BE2C (cell line): ENCODE measurements around the gene CNOT8. TPM values are rescaled to one million over a fixed set of nuclear protein-coding genes. Genes with fewer than 3 reads are reported as not detected.
A peak's percentile ranks its signal among the peaks of the same experiment; 100 is the strongest.

ENCODE experiments used
- DNase-seq: peaks from one replicate; pipeline ENCODE4 v3.0.0-alpha.2; 2020
- H3K27me3 ChIP-seq: fragments of 250-450 bp; sonication (Bioruptor Pico); 2 replicates; pipeline ENCODE4 v1.5.1; 2020; ENCODE audit warnings: mild to moderate bottlenecking
- H3K36me3 ChIP-seq: fragments of 250-450 bp; sonication (Bioruptor Pico); 2 replicates; pipeline ENCODE4 v1.5.1; 2020; ENCODE audit warnings: mild to moderate bottlenecking
- H3K4me1 ChIP-seq: fragments of 250-450 bp; sonication (Bioruptor Pico); 2 replicates; pipeline ENCODE4 v1.5.1; 2020
- H3K4me3 ChIP-seq: 2 replicates; pipeline ENCODE4 v1.5.1; 2011; ENCODE audit warnings: low read depth, low read length
- H3K9me3 ChIP-seq: fragments of 250-450 bp; sonication (Bioruptor Pico); 2 replicates; pipeline ENCODE4 v1.5.1; 2020
- polyA plus RNA-seq: library from polyadenylated mRNA; unstranded; fragments of >200 nt; gene quantifications from one replicate; pipeline ENCODE4 v1.2.1, GENCODE V29; 2012; ENCODE audit warnings: low read depth, missing spikeins; ENCODE audit not compliant: insufficient read length, insufficient read depth
- TF ChIP-seq, protein P1 (sequence below): IDR thresholded peaks from 2 replicates; pipeline ENCODE4 v1.5.1; 2012; ENCODE audit warnings: mild to moderate bottlenecking, low read depth, low read length

CNOT8 gene
- 89.2 TPM for polyA plus RNA-seq

DNA sequence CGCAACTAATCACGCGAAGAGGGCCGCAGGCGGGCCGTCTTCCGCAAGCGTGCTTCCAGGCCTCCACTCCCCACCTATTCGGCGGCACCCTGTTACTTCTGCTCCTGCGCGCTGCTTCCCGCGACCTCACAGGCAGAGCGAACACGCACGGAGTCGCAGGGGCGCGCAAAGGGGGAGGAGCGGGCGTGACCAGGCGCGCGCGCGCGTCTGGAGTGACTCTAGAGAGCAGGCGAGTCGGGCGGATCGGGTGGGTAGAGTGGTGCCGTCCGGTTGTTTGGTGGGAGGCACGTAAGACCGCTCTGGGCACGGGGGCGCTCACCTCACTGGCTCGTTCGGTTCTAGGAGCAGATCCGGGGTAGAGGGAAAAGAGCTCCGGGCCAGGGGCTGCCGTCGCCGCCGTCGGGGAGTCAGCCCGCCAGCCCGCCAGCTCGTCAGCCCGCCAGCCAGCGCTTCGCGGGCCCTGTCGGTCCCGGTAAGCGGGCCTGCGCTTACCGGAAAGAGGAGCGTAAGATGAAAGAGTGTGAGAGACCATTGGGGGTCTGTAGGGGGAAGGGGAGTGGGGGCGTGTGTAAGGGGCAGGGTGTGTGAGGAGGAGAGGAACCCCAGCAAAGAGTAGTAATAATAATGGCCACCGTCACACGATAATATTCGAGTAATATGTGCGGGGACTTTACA lies at the start of gene CNOT8:
CNOT8 (plus strand) TSS at position 331 of the 675 bp plus-strand sequence. CDS start 4,652 bp downstream, outside the sequence.
- peak within 1 kb of the TSS; percentile 88 for H3K4me3 ChIP-seq
- TF ChIP-seq, protein P1, sequence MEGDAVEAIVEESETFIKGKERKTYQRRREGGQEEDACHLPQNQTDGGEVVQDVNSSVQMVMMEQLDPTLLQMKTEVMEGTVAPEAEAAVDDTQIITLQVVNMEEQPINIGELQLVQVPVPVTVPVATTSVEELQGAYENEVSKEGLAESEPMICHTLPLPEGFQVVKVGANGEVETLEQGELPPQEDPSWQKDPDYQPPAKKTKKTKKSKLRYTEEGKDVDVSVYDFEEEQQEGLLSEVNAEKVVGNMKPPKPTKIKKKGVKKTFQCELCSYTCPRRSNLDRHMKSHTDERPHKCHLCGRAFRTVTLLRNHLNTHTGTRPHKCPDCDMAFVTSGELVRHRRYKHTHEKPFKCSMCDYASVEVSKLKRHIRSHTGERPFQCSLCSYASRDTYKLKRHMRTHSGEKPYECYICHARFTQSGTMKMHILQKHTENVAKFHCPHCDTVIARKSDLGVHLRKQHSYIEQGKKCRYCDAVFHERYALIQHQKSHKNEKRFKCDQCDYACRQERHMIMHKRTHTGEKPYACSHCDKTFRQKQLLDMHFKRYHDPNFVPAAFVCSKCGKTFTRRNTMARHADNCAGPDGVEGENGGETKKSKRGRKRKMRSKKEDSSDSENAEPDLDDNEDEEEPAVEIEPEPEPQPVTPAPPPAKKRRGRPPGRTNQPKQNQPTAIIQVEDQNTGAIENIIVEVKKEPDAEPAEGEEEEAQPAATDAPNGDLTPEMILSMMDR: no peak
- H3K36me3 ChIP-seq: peaks cover 10% of the 10 kb centered on the region
- H3K9me3 ChIP-seq: no peaks in the 10 kb centered on the region
- peak; percentile 99 for DNase-seq
- peaks cover 14% of the 10 kb centered on the region for H3K4me1 ChIP-seq
- H3K27me3 ChIP-seq: no peaks in the 10 kb centered on the region

DNA sequence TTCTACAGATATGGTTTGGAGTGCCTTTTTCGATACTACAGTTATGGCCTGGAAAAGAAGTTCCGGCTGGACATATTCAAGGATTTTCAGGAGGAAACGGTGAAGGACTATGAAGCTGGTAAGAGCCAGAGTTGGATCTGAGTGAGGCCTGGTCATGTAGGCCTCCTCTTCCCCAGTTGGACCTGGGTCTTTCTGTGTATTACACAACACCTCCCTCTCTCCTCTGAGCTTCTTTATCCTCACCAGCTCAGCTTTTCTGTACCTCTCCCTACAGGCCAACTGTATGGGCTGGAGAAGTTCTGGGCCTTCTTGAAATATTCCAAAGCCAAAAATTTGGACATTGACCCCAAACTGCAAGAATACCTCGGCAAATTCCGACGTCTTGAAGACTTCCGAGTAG lies 47.2 kb upstream of the CNOT8 start:
- H3K4me3 ChIP-seq: no peak overlapping the region
- peaks cover 8% of the 10 kb centered on the region; the same call in 1 of the 2 replicates for H3K4me1 ChIP-seq
- no peaks in the 10 kb centered on the region for H3K9me3 ChIP-seq
- no peak for DNase-seq
- peaks cover 93% of the 10 kb centered on the region for H3K36me3 ChIP-seq
- TF ChIP-seq, protein P1: no peak
- no peaks in the 10 kb centered on the region for H3K27me3 ChIP-seq

DNA sequence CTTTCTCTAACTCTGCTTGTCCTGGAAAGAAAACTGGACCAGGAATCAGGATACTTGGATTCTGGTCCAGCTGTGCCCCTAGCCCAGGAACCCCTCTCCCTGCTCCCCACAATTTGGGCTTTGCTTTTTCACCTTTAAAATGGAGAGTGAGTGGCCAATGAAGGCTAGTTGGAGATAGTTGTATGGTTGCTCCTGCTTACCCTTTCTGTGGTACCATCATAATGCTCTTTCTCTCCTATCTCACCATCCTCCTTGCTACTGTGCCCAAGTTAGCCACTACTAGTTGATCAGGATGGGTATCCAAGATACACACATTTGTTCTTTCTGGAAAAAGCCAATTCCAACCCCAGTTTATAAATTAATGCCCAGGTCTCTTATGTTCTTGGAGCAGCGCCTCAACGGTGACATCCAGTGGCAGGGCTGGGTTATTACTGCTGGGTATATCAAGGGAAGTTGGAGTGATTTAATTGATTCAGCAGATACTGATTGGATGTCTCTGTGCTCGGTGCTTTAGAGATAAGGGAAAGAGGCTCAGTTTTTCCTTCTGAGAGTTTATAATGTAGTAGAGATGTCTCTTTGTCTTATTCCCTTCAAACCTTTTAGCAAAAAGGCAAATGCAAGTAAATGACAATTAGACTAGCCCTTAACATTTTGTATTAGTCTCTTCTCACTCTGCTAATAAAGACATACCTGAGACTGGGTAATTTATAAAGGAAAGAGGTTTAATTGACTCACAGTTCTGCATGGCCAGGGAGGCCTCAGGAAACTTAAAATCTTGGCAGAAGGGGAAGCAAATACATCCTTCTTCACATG lies 46.6 kb upstream of the CNOT8 start:
- H3K27me3 ChIP-seq: no peaks in the 10 kb centered on the region
- H3K9me3 ChIP-seq: no peaks in the 10 kb centered on the region
- DNase-seq: peak; percentile 70
- no peak overlapping the region for H3K4me3 ChIP-seq
- TF ChIP-seq, protein P1: peak; percentile 96
- H3K4me1 ChIP-seq: peaks cover 8% of the 10 kb centered on the region; the same call in 1 of the 2 replicates
- peaks cover 90% of the 10 kb centered on the region for H3K36me3 ChIP-seq

DNA sequence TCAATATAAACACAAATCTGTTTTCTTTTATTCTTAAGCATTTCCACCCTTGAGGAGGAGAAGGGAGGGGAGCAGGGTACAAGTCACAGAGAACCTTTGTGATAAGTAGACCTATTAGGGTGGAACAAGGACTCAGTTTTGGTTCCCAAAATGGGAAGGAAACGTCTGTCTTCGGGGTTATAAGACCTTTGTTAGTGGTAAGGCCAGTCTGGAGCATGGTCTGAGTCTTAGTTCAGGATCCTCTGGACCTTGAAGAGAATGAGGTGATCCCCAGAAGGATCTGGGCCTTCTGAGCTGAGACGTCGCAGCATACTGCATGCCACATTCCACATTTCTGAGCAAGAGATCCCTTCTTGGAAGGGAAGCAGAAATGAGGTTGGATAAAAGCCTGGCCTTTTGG lies 45.3 kb upstream of the CNOT8 start:
- DNase-seq: no peak
- peaks cover 91% of the 10 kb centered on the region for H3K36me3 ChIP-seq
- H3K4me1 ChIP-seq: peaks cover 8% of the 10 kb centered on the region; the same call in 1 of the 2 replicates
- no peaks in the 10 kb centered on the region for H3K27me3 ChIP-seq
- TF ChIP-seq, protein P1: no peak
- H3K9me3 ChIP-seq: no peaks in the 10 kb centered on the region
- no peak overlapping the region for H3K4me3 ChIP-seq

DNA sequence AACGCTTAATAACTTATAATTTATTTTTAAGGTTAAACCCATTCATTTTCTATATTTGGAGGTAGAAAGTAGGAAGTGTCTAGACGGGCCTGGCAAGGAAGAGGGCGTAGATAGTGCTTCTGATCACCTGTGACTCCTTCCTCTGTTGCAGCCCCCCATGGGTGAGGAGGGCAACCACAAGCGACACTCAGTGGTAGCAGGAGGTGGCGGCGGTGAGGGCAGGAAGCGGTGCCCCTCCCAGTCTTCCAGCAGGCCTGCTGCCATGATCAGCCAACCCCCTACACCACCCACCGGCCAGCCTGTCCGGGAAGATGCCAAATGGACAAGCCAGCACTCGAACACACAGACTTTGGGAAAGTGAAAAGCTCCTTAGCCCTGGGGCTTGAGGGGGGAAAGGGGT lies 44.7 kb upstream of the CNOT8 start:
- Histone ChIP-seq H3K27me3 (no peaks in the 10 kb centered on the region), H3K4me3 (no peak overlapping the region), H3K4me1 (peaks cover 8% of the 10 kb centered on the region; the same call in 1 of the 2 replicates), H3K9me3 (no peaks in the 10 kb centered on the region), H3K36me3 (peaks cover 91% of the 10 kb centered on the region)
- DNase-seq: no peak
- TF ChIP-seq, protein P1: no peak

DNA sequence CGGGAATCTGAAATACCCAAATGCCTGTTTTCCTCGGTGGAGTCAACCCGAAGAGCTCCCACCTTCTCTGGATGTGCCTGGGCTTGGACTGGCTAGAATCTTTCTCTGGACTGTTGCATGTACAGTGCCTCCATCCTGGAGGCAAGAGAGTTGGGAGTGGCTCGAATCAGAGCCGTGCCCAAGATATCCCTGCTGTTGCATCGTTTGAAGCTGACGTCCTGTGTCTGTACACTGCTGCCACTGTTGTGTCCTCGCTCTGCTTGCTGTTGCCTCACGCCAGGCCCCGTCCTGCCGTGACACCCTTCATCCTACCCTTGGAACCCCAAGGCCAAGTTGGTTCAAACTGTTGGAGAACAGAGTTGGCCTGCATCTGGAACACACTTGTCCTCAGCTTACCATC lies 43.4 kb upstream of the CNOT8 start:
- peaks cover 8% of the 10 kb centered on the region; the same call in 1 of the 2 replicates for H3K4me1 ChIP-seq
- TF ChIP-seq, protein P1: no peak
- no peaks in the 10 kb centered on the region for H3K9me3 ChIP-seq
- no peak overlapping the region for H3K4me3 ChIP-seq
- no peak for DNase-seq
- no peaks in the 10 kb centered on the region for H3K27me3 ChIP-seq
- H3K36me3 ChIP-seq: peaks cover 94% of the 10 kb centered on the region
